HUES48 (cell line): ENCODE data around the gene P2RX4.

Experiments
- H3K27ac ChIP-seq: one replicate; pipeline ENCODE4 v1.7.0; 2013; ENCODE audit warnings: low read depth, low read length, inconsistent platforms
- H3K27me3 ChIP-seq: 2 replicates; pipeline ENCODE4 v1.6.1; 2013; ENCODE audit warnings: mild to moderate bottlenecking, low read length; ENCODE audit not compliant: control insufficient read depth, insufficient read depth
- H3K36me3 ChIP-seq: 2 replicates; pipeline ENCODE4 v1.6.1; 2013; ENCODE audit warnings: low read length; ENCODE audit not compliant: control insufficient read depth, insufficient read depth
- H3K4me1 ChIP-seq: 2 replicates; pipeline ENCODE4 v1.6.1; 2013; ENCODE audit warnings: mild to moderate bottlenecking, low read length; ENCODE audit not compliant: control insufficient read depth, insufficient read depth
- H3K4me3 ChIP-seq: 2 replicates; pipeline ENCODE4 v1.5.1; 2013; ENCODE audit warnings: mild to moderate bottlenecking, low read depth, low read length
- H3K9ac ChIP-seq: 2 replicates; pipeline ENCODE4 v1.6.1; 2013; ENCODE audit warnings: mild to moderate bottlenecking, low read depth, low read length, moderate library complexity
- H3K9me3 ChIP-seq: 2 replicates; pipeline ENCODE4 v1.6.1; 2013; ENCODE audit warnings: low read length; ENCODE audit not compliant: control insufficient read depth, insufficient read depth

P2RX4 gene

DNA sequence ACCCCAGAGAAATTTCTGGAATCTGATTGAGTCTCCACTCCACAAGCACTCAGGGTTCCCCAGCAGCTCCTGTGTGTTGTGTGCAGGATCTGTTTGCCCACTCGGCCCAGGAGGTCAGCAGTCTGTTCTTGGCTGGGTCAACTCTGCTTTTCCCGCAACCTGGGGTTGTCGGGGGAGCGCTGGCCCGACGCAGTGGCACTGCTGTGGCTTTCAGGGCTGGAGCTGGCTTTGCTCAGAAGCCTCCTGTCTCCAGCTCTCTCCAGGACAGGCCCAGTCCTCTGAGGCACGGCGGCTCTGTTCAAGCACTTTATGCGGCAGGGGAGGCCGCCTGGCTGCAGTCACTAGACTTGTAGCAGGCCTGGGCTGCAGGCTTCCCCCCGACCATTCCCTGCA, 23.7 kb downstream of the P2RX4 start:
- Histone ChIP-seq H3K9ac (no peak overlapping the region), H3K27ac (no peak overlapping the region), H3K4me1 (peaks cover 5% of the 10 kb centered on the region), H3K27me3 (no peaks in the 10 kb centered on the region), H3K4me3 (no peak overlapping the region), H3K36me3 (peaks cover 9% of the 10 kb centered on the region; the same call in 1 of the 2 replicates), H3K9me3 (no peaks in the 10 kb centered on the region)

DNA sequence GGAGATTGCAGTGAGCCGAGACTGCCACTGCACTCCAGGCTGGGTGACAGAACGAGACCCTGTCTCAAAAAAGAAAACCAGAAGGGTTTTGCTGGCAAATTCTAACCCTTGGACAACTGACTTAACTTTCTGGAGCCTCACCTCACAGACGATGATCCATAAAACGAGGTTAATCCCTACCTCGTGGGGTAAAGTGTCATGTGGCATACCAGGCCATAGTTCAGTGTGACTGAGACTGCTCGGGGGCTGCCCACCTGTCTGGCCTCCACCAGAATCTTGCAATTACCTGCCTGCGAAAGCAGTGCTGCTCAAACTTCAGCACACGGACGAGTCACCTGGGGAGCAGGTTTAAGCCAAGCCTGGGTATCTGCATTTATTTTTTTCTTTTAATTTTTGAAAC, 26.8 kb downstream of the P2RX4 start:
- no peaks in the 10 kb centered on the region for H3K27me3 ChIP-seq
- peaks cover 20% of the 10 kb centered on the region for H3K4me1 ChIP-seq
- peaks cover 5% of the 10 kb centered on the region; the same call in 1 of the 2 replicates for H3K36me3 ChIP-seq
- H3K9ac ChIP-seq = no peak overlapping the region
- no peak overlapping the region for H3K4me3 ChIP-seq
- no peaks in the 10 kb centered on the region for H3K9me3 ChIP-seq
- no peak overlapping the region for H3K27ac ChIP-seq

DNA sequence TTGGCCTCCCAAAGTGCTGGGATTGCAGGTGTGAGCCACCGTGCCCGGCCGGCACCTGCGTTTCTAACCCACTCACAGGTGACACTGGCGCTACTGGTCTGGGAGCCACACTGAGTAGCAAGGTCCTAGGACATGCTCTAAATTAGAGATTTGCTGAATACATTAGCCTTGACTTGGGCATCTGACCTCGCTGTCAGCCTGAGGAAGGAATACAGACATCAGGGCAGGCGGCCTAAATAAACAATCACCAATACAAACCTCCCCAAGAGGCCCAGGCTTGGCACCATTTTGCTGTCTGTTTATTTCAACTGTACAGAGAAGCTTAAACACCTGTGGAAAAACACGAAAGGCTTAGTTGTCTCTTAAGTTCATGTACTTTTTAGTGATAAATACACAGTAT, 27.5 kb downstream of the P2RX4 start:
- H3K4me1 ChIP-seq = peaks cover 20% of the 10 kb centered on the region
- H3K27ac ChIP-seq = no peak overlapping the region
- H3K36me3 ChIP-seq = peaks cover 5% of the 10 kb centered on the region; the same call in 1 of the 2 replicates
- H3K9me3 ChIP-seq = no peaks in the 10 kb centered on the region
- no peak overlapping the region for H3K4me3 ChIP-seq
- H3K27me3 ChIP-seq = no peaks in the 10 kb centered on the region
- H3K9ac ChIP-seq = no peak overlapping the region

DNA sequence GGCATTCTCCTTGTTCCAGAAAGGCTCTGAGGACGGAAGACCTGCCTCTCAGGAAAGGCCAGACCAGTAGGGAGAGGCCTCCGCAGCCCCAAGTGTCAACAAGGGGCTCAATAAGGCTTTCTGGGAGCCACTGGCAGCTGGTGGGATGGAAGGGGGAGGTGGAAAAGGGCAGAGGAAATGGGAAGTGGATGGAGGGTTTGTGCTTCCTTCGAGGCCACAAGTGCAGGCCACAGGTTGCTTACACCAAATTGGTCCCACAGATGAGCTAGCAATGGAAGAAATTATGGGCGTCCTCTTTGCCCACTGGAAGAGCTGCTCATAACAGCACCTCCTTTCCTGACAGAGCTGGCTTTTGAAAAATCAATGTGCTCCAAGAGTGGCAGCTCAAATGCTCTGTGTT, 28.2 kb downstream of the P2RX4 start:
- H3K9ac ChIP-seq = no peak overlapping the region
- H3K27me3 ChIP-seq = no peaks in the 10 kb centered on the region
- H3K4me3 ChIP-seq = no peak overlapping the region

DNA sequence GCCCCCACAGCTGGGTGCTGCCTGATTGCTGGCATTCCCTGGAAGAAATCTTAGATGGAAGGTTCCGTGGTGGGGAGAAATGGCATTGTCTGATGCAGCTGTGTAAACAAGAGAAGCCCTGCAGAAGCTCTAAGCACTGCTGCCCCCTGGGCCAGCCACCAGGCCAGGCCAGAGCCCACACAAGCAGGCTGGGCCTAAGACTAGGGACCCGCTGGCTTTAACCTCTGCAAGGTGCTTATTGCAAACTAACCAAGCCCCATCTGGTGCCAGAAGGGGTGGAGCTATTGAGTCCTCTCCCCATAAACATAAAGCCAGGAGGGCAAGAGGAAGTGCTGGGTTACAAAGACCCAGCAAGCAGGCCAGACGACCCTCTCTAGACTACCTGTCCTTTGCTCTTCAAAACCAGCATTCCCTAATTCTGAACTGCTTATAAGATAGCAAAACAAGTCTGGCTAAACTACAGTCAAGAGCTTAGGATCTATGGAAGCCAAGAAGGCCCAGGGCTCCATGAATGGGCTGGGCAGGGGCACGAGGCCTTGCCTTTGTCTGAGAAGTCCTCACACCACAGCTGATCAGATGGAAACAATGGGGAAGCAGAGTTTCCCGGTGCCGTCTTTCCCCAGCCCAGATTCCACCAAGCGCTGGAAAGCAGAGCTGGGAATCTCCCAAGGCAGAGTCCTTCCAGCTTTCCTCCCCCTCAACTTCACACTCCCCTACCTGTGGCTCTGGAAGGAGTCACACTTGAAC, 28.8 kb downstream of the P2RX4 start:
- no peak overlapping the region for H3K4me3 ChIP-seq
- peaks cover 12% of the 10 kb centered on the region for H3K36me3 ChIP-seq
- peak overlapping the region; percentile 9; the same call in 1 of the 2 replicates for H3K9ac ChIP-seq
- peak overlapping the region; percentile 90 for H3K27ac ChIP-seq
- H3K4me1 ChIP-seq = peaks cover 20% of the 10 kb centered on the region
- no peaks in the 10 kb centered on the region for H3K27me3 ChIP-seq
- H3K9me3 ChIP-seq = no peaks in the 10 kb centered on the region

More for the DNA sequence above, 28.2 kb downstream of the P2RX4 start:
- H3K4me1 ChIP-seq = peaks cover 20% of the 10 kb centered on the region
- H3K9me3 ChIP-seq = no peaks in the 10 kb centered on the region
- peaks cover 5% of the 10 kb centered on the region; the same call in 1 of the 2 replicates for H3K36me3 ChIP-seq
- peak overlapping the region; percentile 90 for H3K27ac ChIP-seq

DNA sequence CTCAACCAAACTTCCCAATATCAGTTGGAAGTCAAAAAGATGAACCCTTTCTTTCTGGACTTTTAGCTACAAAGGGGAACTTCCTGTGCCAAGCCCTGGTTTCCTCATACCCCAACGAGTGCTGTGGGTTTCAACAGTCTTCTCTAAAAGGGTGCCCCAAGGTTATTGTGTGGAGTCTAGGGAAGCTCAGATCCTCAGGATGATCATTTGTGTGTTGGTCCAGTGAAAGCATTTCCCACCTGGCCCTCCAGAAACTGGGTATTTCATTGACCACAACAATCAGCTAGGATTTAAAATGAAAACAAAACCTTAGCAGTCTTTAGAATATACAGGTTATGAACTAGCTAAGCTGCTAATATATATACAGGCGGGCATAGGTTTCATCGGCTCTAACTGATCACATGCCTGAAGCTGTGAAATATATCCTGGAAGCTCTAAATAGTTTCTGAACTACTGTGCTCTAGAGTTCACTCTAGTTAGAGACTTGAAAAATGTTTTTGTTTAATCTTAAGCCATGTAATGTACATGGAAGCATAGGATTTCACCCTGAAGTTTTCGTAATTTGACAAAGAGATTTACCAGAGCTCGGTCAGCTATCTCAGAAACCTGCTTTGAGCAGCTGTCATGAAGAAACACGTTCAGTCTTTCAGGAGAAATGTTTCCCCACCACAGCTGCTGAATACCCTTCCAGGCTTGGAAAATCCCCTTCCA, 29.6 kb downstream of the P2RX4 start:
- H3K27me3 ChIP-seq = no peaks in the 10 kb centered on the region
- no peak overlapping the region for H3K4me3 ChIP-seq
- H3K27ac ChIP-seq = peak overlapping the region; percentile 90
- H3K9me3 ChIP-seq = no peaks in the 10 kb centered on the region
- peaks cover 17% of the 10 kb centered on the region for H3K36me3 ChIP-seq
- peaks cover 20% of the 10 kb centered on the region for H3K4me1 ChIP-seq
- no peak overlapping the region for H3K9ac ChIP-seq

DNA sequence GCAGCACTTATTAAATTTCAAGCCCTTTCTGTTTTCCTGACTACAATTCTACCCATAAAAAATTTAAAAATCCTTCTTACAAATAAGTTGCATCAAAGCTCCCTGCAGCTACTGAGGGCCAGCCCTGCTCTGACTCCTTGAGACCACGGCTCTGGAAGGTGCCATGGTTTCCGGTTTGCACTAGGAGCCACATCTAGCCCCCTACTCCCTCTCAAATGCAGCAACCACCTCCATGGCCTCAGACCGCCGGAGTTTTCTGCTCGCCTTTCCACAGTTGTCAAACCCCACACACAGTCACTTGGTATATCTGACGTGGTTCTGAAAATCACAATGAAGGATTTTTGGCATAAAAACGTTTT, 30.1 kb downstream of the P2RX4 start:
- peaks cover 20% of the 10 kb centered on the region for H3K4me1 ChIP-seq
- no peak overlapping the region for H3K27ac ChIP-seq
- no peaks in the 10 kb centered on the region for H3K9me3 ChIP-seq
- H3K9ac ChIP-seq = no peak overlapping the region
- H3K36me3 ChIP-seq = peaks cover 23% of the 10 kb centered on the region
- no peaks in the 10 kb centered on the region for H3K27me3 ChIP-seq
- no peak overlapping the region for H3K4me3 ChIP-seq

DNA sequence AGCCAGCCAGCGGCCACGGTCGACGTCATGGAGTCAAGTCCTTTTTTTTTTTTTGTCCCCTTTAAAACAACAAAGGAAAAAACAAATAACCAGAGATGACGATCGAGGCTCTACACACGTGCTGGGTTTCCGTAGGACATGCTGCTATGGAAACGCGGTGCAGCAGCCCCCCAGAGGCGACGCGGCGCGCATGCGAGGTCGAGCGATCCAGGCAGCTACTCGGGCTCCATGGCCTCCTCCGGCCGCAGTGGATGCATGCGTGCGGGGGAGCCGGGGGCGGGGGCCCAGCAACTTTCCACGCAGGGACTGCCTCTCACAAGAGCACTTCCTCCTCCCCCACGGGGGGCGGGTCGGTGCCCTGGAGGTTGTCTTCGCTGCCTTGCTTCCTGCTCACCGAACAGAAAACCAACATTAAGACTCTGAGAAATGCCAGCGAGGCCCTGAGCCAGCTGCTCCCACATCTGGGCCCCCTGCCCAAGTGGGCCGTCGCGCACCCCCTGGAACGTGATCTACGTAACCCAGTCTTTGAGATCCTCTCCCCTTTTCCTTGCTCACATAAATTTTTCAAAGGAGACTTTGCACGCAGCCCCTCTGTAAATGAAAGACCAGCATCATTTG, 30.7 kb downstream of the P2RX4 start:
- Histone ChIP-seq H3K27me3 (no peaks in the 10 kb centered on the region), H3K9me3 (no peaks in the 10 kb centered on the region), H3K4me1 (peaks cover 20% of the 10 kb centered on the region), H3K36me3 (peaks cover 24% of the 10 kb centered on the region), H3K4me3 (no peak overlapping the region), H3K27ac (no peak overlapping the region), H3K9ac (no peak overlapping the region)

DNA sequence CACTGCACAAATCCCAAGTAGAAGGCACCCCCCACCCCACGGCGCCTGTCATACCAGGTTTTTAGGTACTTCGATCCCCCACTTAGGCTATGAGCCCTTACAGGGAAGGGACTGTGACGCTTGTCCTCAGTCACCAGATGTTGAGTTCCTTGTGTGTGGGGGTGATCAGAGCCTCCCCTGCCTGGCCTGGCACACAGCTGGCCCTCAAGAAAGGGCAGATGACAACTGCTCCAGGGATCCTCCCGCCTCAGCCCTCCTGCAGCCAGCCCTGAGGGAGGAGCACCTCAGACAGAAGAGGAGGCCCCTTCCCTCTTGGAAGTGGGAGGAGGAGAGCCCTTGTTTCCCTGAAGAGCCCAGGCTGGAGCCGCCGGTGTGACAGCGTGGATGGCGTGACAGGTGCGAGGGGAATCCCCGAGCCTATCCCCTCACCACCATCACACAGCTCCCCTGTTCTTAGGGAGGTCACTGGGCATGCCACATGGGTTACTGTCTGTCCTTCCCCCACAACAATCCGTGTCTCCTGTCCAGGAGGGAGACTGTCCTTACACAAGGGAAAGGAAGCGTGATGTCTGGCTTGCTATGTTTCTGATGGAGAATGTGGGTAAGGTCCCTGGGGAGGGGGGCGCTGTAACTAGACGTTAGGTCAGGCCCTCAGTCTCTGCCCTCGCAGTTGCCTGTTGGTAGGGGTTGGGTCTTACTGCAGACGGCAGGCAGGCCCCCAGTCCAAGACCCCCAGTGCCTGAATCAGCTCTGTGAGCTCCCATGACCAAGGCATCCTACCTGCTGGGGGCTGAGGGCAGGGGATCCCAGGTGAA, 31.4 kb downstream of the P2RX4 start:
- no peak overlapping the region for H3K27ac ChIP-seq
- no peaks in the 10 kb centered on the region for H3K27me3 ChIP-seq
- H3K9me3 ChIP-seq = no peaks in the 10 kb centered on the region
- H3K9ac ChIP-seq = no peak overlapping the region
- H3K36me3 ChIP-seq = peaks cover 24% of the 10 kb centered on the region
- H3K4me1 ChIP-seq = peaks cover 20% of the 10 kb centered on the region
- no peak overlapping the region for H3K4me3 ChIP-seq

DNA sequence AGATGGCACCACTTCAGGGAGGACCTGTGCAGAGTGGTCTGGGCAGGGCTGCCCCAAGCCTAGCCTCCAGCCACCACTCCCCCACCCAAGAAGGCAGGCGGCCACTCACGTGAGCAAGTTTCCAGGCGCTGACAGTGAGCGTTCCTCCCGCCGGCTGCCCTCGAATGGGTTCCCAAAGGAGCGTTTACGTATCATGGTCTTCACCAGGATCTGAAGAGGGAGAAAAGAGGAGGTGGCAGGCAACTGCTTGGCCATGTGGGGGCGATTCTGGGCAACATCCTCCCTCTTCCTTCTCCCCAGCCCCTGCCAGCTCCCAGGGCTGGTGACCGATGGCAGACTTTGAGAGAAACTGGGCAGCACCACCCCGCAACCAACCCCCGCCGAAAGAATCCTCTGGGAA, 35.1 kb downstream of the P2RX4 start:
- Histone ChIP-seq H3K27ac (no peak overlapping the region), H3K4me3 (no peak overlapping the region), H3K4me1 (peaks cover 7% of the 10 kb centered on the region; the same call in 1 of the 2 replicates), H3K36me3 (peaks cover 52% of the 10 kb centered on the region), H3K9ac (no peak overlapping the region), H3K27me3 (no peaks in the 10 kb centered on the region), H3K9me3 (no peaks in the 10 kb centered on the region)
